ENCODE measurements around the gene BOD1. TPM values are rescaled to one million over a fixed set of nuclear protein-coding genes. Genes with fewer than 3 reads are reported as not detected.
A peak's percentile ranks its signal among the peaks of the same experiment; 100 is the strongest.

Gene BOD1
- total and polyA plus RNA-seq, 9 of the 15 experiments (the other 6 are each of a cell fraction or from before 2014, with no cell fraction given), result 10.1 to 31.6 (median 22.6) TPM

- TF ChIP-seq ZNF592 (IDR thresholded peaks at IDR 0.05) (no peak), MCM7 (IDR thresholded peaks at IDR 0.05) (no peak), MAFF (IDR thresholded peaks at IDR 0.05; ENCODE audit: low read length) (no peak), LCOR (CRISPR knock-in tag; IDR thresholded peaks at IDR 0.05) (no peak), RAD21 (CRISPR knock-in tag; conservative IDR thresholded peaks at IDR 0.05 in 1 of 2, IDR thresholded peaks at IDR 0.05 in 1 of 2) (peak; percentile 70 to 83), SLC30A9 (CRISPR knock-in tag; IDR thresholded peaks at IDR 0.05) (no peak), POLR2B (IDR thresholded peaks at IDR 0.05; ENCODE audit: low read depth, partially characterized antibody) (no peak), STAG1 (CRISPR knock-in tag; IDR thresholded peaks at IDR 0.05; ENCODE audit: borderline replicate concordance) (peak; percentile 81; the same call in 1 of the 2 replicates), ATF3 (IDR thresholded peaks at IDR 0.05) (no peak), ATF3 (CRISPR knock-in tag; conservative IDR thresholded peaks at IDR 0.05) (no peak), RB1 (IDR thresholded peaks at IDR 0.05; ENCODE audit: low read depth) (peak; percentile 89), UBTF (IDR thresholded peaks at IDR 0.05; ENCODE audit: borderline replicate concordance in 1 of 2, low read depth in 2 of 2, low read length in 2 of 2) (0 out of 4 replicates have a peak, but pooled peaks of 1 of the 2 experiments have one; percentile 36), POLR2AphosphoS2 (IDR thresholded peaks at IDR 0.05; ENCODE audit: low read length) (no peak), ZMIZ1 (IDR thresholded peaks at IDR 0.05; ENCODE audit: low read depth in 2 of 2, low read length in 2 of 2) (no peak)
Measured at GRCh38 chr5:173573126-173573960, 43.1 kb downstream of the BOD1 start (continued).

Measured in K562 (cell line).